ENCODE measurements around the gene UPF3A.
A peak's percentile ranks its signal among the peaks of the same experiment; 100 is the strongest.
"Not testable (repeated sequence)": the region's sequence is repeated elsewhere in the genome, so short reads cannot be mapped to it uniquely, and the experiment has no call there.

The UPF3A gene

DNA sequence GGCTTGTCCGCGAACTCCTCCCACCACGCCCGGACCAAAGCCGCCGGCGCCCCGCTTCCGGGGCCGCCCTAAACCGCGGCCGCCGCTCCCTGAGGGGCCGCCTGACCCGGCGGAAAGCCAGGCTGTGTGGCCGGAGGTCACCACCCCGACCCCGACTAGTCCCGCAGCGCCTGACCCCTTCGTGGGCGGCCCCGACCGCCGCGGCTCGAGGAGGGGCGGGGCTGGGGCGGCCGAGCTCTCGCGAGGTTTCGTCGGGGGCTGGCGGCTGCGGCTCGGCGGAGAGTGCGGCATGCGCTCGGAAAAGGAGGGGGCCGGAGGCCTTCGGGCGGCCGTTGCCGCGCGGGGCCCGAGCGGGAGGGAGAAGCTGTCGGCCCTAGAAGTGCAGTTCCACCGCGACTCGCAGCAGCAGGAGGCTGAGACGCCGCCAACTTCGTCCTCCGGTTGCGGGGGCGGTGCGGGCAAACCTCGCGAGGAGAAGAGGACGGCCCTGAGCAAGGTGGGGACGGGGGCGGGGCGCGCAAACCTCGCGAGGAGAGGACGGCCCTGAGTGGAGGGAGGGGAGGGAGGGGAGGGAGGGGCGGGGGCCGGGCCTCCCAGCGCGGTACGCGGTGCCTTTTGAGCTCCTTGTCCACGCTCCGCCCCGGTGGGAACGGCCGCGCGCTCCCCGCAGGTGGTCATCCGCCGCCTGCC lies at the start of gene UPF3A:
Gene UPF3A (plus strand): TSS at position 251 of the 690 bp plus-strand sequence. CDS start 39 bp downstream, at position 290.
- peak; percentile 85 for DNase-seq

DNA sequence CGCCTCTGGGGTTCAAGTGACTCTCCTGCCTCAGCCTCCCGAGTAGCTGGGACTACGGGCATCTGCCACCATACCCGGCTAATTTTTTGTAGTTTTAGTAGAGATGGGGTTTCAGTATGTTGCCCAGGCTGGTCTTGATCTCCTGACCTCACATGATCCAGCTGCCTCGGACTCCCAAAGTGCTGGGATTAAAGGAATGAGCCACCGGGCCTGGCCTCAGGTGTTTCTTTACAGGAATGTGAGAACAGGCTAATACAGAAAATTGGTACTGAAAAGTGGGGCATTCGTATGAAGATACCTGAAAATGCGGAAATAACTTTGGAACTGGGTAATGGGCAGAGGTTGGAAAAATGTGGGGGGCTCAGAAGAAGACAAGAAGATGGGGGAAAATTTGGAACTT lies 49.5 kb upstream of the UPF3A start:
- DNase-seq: no peak

GRCh38 chr13:114234266-114234644 lies 47.1 kb upstream of the UPF3A start:
- no peak for DNase-seq

DNA sequence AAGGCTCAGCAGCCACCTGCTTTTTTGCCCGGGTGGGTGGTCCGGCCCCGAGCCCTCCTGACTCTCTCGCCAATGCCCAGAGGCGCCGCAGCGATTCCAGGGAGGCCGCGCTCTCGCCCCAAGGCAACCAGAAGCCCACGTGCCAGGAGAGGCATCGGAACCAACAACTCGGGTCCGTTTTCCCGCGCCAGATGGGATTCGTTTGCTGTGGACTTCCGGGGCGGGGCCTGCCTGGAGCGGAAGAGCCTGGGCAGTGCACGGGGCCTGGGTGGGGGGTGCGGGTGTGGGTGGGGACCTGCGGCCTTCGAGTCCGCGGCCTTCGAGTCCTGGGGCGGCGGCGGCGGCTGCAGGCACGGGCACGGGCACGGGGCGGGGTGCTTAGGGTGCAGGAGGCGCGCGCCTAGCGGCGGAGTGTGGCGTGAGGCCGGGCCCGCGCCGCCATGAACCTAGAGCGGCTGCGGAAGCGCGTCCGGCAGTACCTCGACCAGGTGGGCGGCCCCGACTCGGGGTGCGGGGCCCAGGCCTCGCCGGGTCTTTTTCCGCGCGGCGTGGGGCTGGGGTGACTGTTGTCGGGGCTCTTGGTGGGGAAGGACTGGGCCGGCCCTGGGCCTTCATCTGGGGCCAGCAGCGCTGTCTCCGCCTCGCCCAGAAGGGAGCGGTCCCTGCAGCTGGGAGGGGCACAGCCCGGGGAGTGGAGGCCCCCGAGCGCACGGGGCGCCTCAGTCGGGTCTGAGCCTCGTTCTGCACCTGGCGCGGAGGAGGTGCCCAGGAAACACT lies 46.6 kb upstream of the UPF3A start, which contains the start of gene CDC16:
Gene CDC16 (plus strand): TSS at position 253 of the 777 bp plus-strand sequence. CDS start 188 bp downstream, at position 441.
- DNase-seq: peak; percentile 82

GRCh38 chr13:114235697-114236096 lies 45.7 kb upstream of the UPF3A start:
- no peak for DNase-seq

- DNase-seq: no peak
Observed at GRCh38 chr13:114236227-114236626, 45.2 kb upstream of the UPF3A start.

- DNase-seq: no peak
Observed at GRCh38 chr13:114237415-114238112, 43.8 kb upstream of the UPF3A start.

DNA sequence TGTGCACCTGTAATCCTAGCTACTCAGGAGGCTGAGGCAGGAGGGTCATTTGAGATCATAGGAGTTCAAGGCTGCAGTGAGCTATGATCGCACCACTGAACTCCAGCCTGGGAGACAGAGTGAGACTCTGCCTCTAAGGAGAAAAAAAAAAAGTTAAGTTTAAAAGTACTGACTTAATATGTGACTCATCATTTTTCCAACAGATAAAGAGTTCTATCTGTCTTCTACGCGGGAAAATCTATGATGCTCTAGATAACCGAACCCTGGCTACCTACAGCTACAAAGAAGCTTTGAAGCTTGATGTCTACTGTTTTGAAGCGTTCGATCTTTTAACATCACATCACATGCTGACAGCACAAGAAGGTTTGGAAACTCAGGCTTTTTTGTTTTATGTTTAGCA lies 39.5 kb upstream of the UPF3A start:
- DNase-seq: no peak

- DNase-seq: no peak
Observed at GRCh38 chr13:114243971-114244370, 37.4 kb upstream of the UPF3A start.

DNA sequence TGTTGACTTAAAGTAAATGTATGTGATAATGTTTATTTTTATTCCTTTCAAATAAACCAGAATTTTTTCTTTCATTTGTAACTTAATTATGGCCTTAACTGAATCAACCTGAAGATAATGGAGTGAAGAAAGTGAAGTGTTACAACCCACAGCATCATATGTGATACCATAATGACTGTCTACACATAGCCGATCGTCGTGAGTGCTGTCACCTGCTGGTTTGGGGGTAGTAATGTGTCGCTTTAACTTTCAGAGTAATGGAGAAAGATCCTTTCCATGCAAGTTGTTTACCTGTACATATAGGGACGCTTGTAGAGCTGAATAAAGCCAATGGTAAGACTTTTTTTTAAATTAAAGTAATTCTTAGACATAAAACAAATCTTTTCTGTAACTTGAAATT lies 36.8 kb upstream of the UPF3A start:
- no peak for DNase-seq

- DNase-seq: no peak
Observed at GRCh38 chr13:114248011-114248410, 33.4 kb upstream of the UPF3A start.

- DNase-seq: no peak
Observed at GRCh38 chr13:114249077-114249476, 32.3 kb upstream of the UPF3A start.

GRCh38 chr13:114251639-114252440 lies 29.6 kb upstream of the UPF3A start:
- not testable (repeated sequence) for DNase-seq

DNA sequence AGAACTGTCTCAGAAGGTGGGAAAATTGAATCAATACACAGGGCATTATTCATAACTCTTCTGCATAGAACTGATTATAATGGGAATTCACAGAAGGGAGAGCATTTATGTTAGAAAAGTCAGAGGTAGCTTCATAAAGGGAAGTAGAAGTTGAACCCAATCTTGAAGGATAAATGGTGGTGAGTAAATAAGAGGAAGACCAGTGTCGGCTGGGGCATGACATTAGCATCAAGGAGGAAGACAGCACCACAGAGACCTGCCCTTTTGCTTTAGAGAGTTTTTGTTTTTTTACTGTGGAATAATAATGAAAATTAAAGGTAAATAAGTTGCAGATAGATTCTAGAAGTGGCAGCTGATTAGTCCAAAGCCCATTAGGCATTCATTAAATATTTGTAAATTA lies 24.9 kb upstream of the UPF3A start:
- no peak for DNase-seq

GRCh38 chr13:114257014-114257413 lies 24.4 kb upstream of the UPF3A start:
- no peak for DNase-seq

- DNase-seq: no peak
Observed at GRCh38 chr13:114258589-114258988, 22.8 kb upstream of the UPF3A start.

DNA sequence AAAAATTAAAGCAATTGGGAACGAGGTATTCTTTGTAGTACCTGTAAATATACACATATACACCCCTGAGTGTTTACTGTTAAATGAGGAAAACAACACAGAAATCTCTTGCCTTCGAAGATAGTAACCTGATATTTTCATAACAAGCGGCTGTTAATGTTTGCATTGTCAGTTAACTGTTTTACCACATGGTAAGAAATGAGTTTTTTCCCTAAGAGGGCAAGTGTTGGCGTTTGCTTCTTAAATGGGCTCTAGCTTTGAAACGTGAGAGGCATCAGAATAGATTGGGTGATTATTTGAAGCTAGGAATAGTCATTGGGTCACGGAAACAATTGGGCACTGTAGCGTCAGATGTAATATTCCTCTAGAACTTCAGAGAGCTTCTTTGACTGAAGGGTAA lies 22.0 kb upstream of the UPF3A start:
- DNase-seq: no peak

GRCh38 chr13:114259974-114260373 lies 21.4 kb upstream of the UPF3A start:
- no peak for DNase-seq

- no peak for DNase-seq
Observed at GRCh38 chr13:114260814-114261213, 20.6 kb upstream of the UPF3A start.

GRCh38 chr13:114261328-114261965 lies 20.0 kb upstream of the UPF3A start:
- DNase-seq: no peak

- DNase-seq: peak; percentile 40
Observed at GRCh38 chr13:114263578-114263977, 17.8 kb upstream of the UPF3A start.

DNA sequence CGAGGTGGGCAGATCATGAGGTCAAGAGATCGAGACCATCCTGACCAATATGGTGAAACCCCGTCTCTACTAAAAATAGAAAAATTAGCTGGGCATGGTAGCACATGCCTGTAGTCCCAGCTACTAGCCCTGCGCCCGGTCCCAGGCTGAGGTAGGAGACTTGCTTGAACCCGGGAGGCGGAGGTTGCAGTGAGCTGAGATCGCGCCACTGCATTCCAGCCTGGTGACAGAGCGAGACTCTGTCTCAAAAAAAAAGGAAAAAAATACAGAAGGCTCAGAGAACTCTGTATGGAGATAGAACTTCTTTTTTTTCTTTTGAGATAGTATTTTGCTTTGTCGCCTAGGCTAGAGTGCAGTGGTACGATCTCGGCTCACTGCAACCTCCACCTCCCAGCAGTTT lies 17.1 kb upstream of the UPF3A start:
- not testable (repeated sequence) for DNase-seq
